ENCODE data around the gene UPK2. TPM values are rescaled to one million over a fixed set of nuclear protein-coding genes. Genes with fewer than 3 reads are reported as not detected.
A peak's percentile ranks its signal among the peaks of the same experiment; 100 is the strongest.

Gene UPK2
- total and polyA plus RNA-seq, 2 of the 13 experiments (the other 11 are each of a cell fraction or from before 2014, with no cell fraction given) = not detected

DNA sequence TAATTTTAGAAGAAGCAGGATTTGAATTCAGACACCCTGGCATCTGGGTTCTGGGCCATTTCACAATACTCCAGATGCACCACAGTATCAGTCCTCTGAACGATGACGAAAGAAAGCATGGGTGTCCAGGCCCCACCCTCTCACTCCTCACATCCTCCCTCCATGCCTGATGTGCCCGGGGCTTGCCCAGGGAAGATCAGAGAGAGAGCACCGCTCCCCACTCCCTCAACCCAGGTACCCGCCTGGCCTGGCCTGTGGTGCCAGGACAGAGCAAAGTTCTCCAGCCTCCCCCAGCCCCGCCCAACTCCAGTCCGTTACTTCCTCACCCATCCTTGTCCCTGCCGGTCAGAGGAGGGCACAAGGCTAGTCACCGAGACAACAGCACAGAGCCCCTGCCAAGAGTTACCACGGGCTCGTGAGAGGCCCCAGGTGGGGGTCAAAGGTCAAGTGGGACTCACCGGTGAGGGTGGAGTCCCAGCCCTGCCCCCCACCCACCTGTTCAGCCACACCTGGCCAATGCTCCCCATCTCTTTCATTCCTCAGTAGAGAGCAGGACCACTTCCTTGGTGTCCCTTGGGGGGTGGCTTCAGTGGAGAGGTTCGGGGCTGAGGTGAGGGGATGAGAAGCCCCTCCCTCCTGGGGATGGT lies 38.5 kb upstream of the UPK2 start (continued):
- peak; percentile 15 for TF ChIP-seq XRCC5 (optimal IDR thresholded peaks at IDR 0.05; ENCODE audit: low read length)
- TF ChIP-seq, protein P1, sequence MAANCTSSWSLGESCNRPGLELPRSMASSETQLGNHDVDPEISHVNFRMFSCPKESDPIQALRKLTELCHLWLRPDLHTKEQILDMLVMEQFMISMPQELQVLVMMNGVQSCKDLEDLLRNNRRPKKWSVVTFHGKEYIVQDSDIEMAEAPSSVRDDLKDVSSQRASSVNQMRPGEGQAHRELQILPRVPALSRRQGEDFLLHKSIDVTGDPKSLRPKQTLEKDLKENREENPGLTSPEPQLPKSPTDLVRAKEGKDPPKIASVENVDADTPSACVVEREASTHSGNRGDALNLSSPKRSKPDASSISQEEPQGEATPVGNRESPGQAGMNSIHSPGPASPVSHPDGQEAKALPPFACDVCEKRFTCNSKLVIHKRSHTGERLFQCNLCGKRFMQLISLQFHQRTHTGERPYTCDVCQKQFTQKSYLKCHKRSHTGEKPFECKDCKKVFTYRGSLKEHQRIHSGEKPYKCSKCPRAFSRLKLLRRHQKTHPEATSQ (CRISPR knock-in tag; IDR thresholded peaks at IDR 0.05; ENCODE audit: borderline replicate concordance) = no peak
- TF ChIP-seq, protein P2, sequence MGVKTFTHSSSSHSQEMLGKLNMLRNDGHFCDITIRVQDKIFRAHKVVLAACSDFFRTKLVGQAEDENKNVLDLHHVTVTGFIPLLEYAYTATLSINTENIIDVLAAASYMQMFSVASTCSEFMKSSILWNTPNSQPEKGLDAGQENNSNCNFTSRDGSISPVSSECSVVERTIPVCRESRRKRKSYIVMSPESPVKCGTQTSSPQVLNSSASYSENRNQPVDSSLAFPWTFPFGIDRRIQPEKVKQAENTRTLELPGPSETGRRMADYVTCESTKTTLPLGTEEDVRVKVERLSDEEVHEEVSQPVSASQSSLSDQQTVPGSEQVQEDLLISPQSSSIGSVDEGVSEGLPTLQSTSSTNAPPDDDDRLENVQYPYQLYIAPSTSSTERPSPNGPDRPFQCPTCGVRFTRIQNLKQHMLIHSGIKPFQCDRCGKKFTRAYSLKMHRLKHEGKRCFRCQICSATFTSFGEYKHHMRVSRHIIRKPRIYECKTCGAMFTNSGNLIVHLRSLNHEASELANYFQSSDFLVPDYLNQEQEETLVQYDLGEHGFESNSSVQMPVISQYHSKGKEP (CRISPR knock-in tag; IDR thresholded peaks at IDR 0.05) = no peak
- TF ChIP-seq, protein P3, sequence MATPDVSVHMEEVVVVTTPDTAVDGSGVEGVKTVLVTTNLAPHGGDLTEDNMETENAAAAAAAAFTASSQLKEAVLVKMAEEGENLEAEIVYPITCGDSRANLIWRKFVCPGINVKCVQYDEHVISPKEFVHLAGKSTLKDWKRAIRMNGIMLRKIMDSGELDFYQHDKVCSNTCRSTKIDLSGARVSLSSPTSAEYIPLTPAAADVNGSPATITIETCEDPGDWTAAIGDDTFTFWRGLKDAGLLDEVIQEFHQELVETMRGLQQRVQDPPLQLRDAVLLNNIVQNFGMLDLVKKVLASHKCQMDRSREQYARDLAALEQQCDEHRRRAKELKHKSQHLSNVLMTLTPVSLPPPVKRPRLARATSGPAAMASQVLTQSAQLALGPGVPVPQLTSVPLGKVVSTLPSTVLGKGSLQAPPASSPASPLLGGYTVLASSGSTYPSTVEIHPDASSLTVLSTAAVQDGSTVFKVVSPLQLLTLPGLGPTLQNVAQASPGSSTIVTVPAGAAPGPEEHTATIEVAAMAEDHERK (CRISPR knock-in tag; IDR thresholded peaks at IDR 0.05; ENCODE audit: low read depth) = no peak
- TF ChIP-seq THAP11 (CRISPR knock-in tag; IDR thresholded peaks at IDR 0.05) = no peak
- TF ChIP-seq ZNF225 (CRISPR knock-in tag; IDR thresholded peaks at IDR 0.05) = no peak
- TF ChIP-seq ZNF556 (CRISPR knock-in tag; IDR thresholded peaks at IDR 0.05; ENCODE audit: borderline replicate concordance) = no peak
- no peak for TF ChIP-seq PREB (CRISPR knock-in tag; IDR thresholded peaks at IDR 0.05)
- TF ChIP-seq, protein P4, sequence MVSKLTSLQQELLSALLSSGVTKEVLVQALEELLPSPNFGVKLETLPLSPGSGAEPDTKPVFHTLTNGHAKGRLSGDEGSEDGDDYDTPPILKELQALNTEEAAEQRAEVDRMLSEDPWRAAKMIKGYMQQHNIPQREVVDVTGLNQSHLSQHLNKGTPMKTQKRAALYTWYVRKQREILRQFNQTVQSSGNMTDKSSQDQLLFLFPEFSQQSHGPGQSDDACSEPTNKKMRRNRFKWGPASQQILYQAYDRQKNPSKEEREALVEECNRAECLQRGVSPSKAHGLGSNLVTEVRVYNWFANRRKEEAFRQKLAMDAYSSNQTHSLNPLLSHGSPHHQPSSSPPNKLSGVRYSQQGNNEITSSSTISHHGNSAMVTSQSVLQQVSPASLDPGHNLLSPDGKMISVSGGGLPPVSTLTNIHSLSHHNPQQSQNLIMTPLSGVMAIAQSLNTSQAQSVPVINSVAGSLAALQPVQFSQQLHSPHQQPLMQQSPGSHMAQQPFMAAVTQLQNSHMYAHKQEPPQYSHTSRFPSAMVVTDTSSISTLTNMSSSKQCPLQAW (CRISPR knock-in tag; IDR thresholded peaks at IDR 0.05) = peak; percentile 67; the same call in 1 of the 2 replicates
- TF ChIP-seq ZKSCAN1 (IDR thresholded peaks at IDR 0.05; ENCODE audit: low read length) = no peak
- 0 out of 2 replicates have a peak, but pooled peaks have one; percentile 10 for TF ChIP-seq HOXA3 (CRISPR knock-in tag; IDR thresholded peaks at IDR 0.05)
- no peak for TF ChIP-seq KLF13 (CRISPR knock-in tag; IDR thresholded peaks at IDR 0.05)
- TF ChIP-seq SNAPC5 (CRISPR knock-in tag; IDR thresholded peaks at IDR 0.05; ENCODE audit: borderline replicate concordance) = no peak
- TF ChIP-seq YEATS4 (CRISPR knock-in tag; IDR thresholded peaks at IDR 0.05; ENCODE audit: borderline replicate concordance) = no peak
- no peak for TF ChIP-seq ZFP62 (CRISPR knock-in tag; IDR thresholded peaks at IDR 0.05)
- 0 out of 2 replicates have a peak, but pooled peaks have one; percentile 51 for TF ChIP-seq ZNF501 (CRISPR knock-in tag; IDR thresholded peaks at IDR 0.05)
- no peak for TF ChIP-seq ZNF792 (CRISPR knock-in tag; IDR thresholded peaks at IDR 0.05)
- TF ChIP-seq THYN1 (CRISPR knock-in tag; IDR thresholded peaks at IDR 0.05; ENCODE audit: borderline replicate concordance, low read depth) = no peak
- TF ChIP-seq ZNF432 (CRISPR knock-in tag; IDR thresholded peaks at IDR 0.05; ENCODE audit: borderline replicate concordance) = no peak
- TF ChIP-seq ZNF652 (CRISPR knock-in tag; IDR thresholded peaks at IDR 0.05; ENCODE audit: borderline replicate concordance, low read depth) = no peak
- no peak for TF ChIP-seq ZNF354B (CRISPR knock-in tag; IDR thresholded peaks at IDR 0.05)
- TF ChIP-seq ARNTL (CRISPR knock-in tag; IDR thresholded peaks at IDR 0.05) = no peak
- no peak for TF ChIP-seq ZNF124 (CRISPR knock-in tag; IDR thresholded peaks at IDR 0.05)
- TF ChIP-seq NR3C1 (CRISPR knock-in tag; IDR thresholded peaks at IDR 0.05) = no peak

Data from HepG2 (cell line).